Measurements from ENCODE around the gene SIK3.

Gene SIK3

GRCh38 chr11:117062498-117062897 is 35.7 kb downstream of the SIK3 start:
- DNase-seq (ENCODE audit: low read depth) = no peak

GRCh38 chr11:117061256-117061655 is 37.0 kb downstream of the SIK3 start:
- H3K4me3 ChIP-seq (ENCODE audit: low read depth, low read length) = no peak overlapping the region

More at GRCh38 chr11:117062498-117062897, 35.7 kb downstream of the SIK3 start:
- no peak overlapping the region for H3K4me3 ChIP-seq (ENCODE audit: low read depth, low read length)
- TF ChIP-seq, protein P1, sequence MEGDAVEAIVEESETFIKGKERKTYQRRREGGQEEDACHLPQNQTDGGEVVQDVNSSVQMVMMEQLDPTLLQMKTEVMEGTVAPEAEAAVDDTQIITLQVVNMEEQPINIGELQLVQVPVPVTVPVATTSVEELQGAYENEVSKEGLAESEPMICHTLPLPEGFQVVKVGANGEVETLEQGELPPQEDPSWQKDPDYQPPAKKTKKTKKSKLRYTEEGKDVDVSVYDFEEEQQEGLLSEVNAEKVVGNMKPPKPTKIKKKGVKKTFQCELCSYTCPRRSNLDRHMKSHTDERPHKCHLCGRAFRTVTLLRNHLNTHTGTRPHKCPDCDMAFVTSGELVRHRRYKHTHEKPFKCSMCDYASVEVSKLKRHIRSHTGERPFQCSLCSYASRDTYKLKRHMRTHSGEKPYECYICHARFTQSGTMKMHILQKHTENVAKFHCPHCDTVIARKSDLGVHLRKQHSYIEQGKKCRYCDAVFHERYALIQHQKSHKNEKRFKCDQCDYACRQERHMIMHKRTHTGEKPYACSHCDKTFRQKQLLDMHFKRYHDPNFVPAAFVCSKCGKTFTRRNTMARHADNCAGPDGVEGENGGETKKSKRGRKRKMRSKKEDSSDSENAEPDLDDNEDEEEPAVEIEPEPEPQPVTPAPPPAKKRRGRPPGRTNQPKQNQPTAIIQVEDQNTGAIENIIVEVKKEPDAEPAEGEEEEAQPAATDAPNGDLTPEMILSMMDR (IDR thresholded peaks at IDR 0.05; ENCODE audit: low read depth, low read length, missing control alignments) = no peak

GRCh38 chr11:117059611-117060148 is 38.5 kb downstream of the SIK3 start:
- DNase-seq (ENCODE audit: low read depth) = no peak
- TF ChIP-seq, protein P1 (IDR thresholded peaks at IDR 0.05; ENCODE audit: low read depth, low read length, missing control alignments) = no peak
- no peak overlapping the region for H3K4me3 ChIP-seq (ENCODE audit: low read depth, low read length)

More at GRCh38 chr11:117061256-117061655, 37.0 kb downstream of the SIK3 start:
- DNase-seq (ENCODE audit: low read depth) = no peak
- TF ChIP-seq, protein P1 (IDR thresholded peaks at IDR 0.05; ENCODE audit: low read depth, low read length, missing control alignments) = no peak

GRCh38 chr11:117058761-117059261 is 39.4 kb downstream of the SIK3 start:
- no peak overlapping the region for H3K4me3 ChIP-seq (ENCODE audit: low read depth, low read length)
- no peak for DNase-seq (ENCODE audit: low read depth)
- TF ChIP-seq, protein P1 (IDR thresholded peaks at IDR 0.05; ENCODE audit: low read depth, low read length, missing control alignments) = no peak

DNA sequence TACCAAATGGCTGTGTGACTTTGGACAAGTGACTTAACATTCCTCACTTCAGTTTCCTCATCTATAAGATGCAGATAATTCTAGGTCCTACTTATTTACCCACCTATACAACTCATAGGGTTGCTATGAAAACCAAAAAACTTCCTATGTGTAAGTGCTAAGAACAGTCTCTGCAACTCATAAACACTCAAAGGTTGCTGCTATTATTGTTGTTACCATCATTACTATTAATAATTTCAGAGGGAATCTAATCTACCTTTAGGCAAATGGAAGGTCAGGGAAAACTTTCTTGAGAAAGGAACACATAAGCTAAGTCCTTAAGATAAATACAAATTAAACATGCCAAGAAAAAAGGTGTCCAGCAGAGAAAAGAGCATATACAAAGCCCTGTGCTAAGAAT is 40.5 kb downstream of the SIK3 start:
- DNase-seq (ENCODE audit: low read depth) = no peak
- TF ChIP-seq, protein P1 (IDR thresholded peaks at IDR 0.05; ENCODE audit: low read depth, low read length, missing control alignments) = no peak
- no peak overlapping the region for H3K4me3 ChIP-seq (ENCODE audit: low read depth, low read length)

DNA sequence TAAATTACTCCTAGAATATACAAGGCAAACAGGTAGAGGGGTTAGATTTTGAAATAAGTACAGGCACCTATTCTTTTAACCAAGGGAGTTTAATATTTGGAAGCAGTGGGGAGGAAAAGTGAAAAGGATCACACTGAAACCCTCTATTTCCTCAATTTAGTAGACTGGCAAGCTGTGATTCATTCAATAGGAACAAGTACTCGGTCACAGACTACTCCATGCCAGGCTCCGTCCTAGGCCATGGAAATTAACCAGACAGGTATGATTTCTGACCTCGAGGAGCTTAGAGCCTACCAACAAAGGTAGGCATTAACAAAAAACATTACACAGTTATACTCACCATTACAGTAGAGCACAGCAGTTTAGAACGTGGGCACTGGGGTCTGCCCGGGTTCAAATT is 40.9 kb downstream of the SIK3 start:
- DNase-seq (ENCODE audit: low read depth) = no peak
- H3K4me3 ChIP-seq (ENCODE audit: low read depth, low read length) = no peak overlapping the region
- TF ChIP-seq, protein P1 (IDR thresholded peaks at IDR 0.05; ENCODE audit: low read depth, low read length, missing control alignments) = no peak

GRCh38 chr11:117055469-117055868 is 42.8 kb downstream of the SIK3 start:
- no peak overlapping the region for H3K4me3 ChIP-seq (ENCODE audit: low read depth, low read length)
- DNase-seq (ENCODE audit: low read depth) = no peak
- TF ChIP-seq, protein P1 (IDR thresholded peaks at IDR 0.05; ENCODE audit: low read depth, low read length, missing control alignments) = no peak
